IMR-90 (cell line): ENCODE measurements around the gene PRSS22. TPM values are rescaled to one million over a fixed set of nuclear protein-coding genes. Genes with fewer than 3 reads are reported as not detected.

Experiments
- ATAC-seq: fragments of 200-7000 bp; cut with Tn5 transposase; 2 replicates; pipeline ENCODE4 v1.9.1; 2020; ENCODE audit warnings: low read depth, mild to moderate bottlenecking, moderate library complexity
- BruUV-seq: library from RNA; stranded (reverse); fragments of 400-500 nt; replicated peaks from 2 replicates; lab custom pipeline; 2021; lab: Mats Ljungman, UMichigan
- CTCF ChIA-PET: fragments of 300-600 bp; formaldehyde crosslinking; extraction: SDS; loops from one replicate; lab custom pipeline; 2021; ENCODE audit warnings: antibody characterized with exemption; lab: Yijun Ruan, JAX
- POLR2A ChIA-PET: fragments of 300-600 bp; sonication (Branson Sonifier 250); formaldehyde crosslinking; loops from one replicate; lab custom pipeline; 2022; ENCODE audit warnings: antibody characterized with exemption; ENCODE audit not compliant: unreplicated experiment; lab: Charles Lee
- DNase-seq: peaks from one replicate; pipeline ENCODE4 v3.0.0; 2013
- H2AFZ ChIP-seq: replicated peaks from 2 replicates; pipeline ENCODE3; 2013; ENCODE audit warnings: low read length, mild to moderate bottlenecking; ENCODE audit not compliant: poor library complexity
- H2AK5ac ChIP-seq: 2 replicates; pipeline ENCODE4 v1.6.1; 2013; ENCODE audit warnings: low read depth, low read length, inconsistent platforms
- H2AK9ac ChIP-seq: replicated peaks from 2 replicates; pipeline ENCODE3; 2013; ENCODE audit warnings: mild to moderate bottlenecking, low read depth, low read length, moderate library complexity; ENCODE audit not compliant: poor library complexity
- H2BK120ac ChIP-seq: 2 replicates; pipeline ENCODE4 v1.6.1; 2013; ENCODE audit warnings: low read depth, low read length, inconsistent platforms
- H2BK15ac ChIP-seq: 3 replicates; pipeline ENCODE4 v1.6.1; 2013; ENCODE audit warnings: low read depth, low read length, inconsistent platforms
- H2BK20ac ChIP-seq: 2 replicates; pipeline ENCODE4 v1.6.1; 2013; ENCODE audit warnings: low read depth, mild to moderate bottlenecking, inconsistent platforms, low read length, moderate library complexity
- H2BK5ac ChIP-seq: 2 replicates; pipeline ENCODE4 v1.6.1; 2013; ENCODE audit warnings: mild to moderate bottlenecking, low read depth, low read length, inconsistent platforms; ENCODE audit not compliant: poor library complexity, severe bottlenecking
- H3K14ac ChIP-seq: replicated peaks from 2 replicates; pipeline ENCODE4 v1.6.1; 2013; ENCODE audit warnings: low read depth, low read length, inconsistent platforms
- H3K18ac ChIP-seq: 2 replicates; pipeline ENCODE4 v1.6.1; 2013; ENCODE audit warnings: low read depth, low read length, control low read depth
- H3K23ac ChIP-seq: 2 replicates; pipeline ENCODE4 v1.6.1; 2013; ENCODE audit warnings: low read depth, low read length, inconsistent platforms
- H3K27ac ChIP-seq: 2 replicates; pipeline ENCODE4 v1.5.1; 2013; ENCODE audit warnings: mild to moderate bottlenecking, control low read depth, low read length; ENCODE audit not compliant: insufficient read depth
- H3K27me3 ChIP-seq: 2 replicates; pipeline ENCODE4 v1.6.1; 2013; ENCODE audit warnings: low read length; ENCODE audit not compliant: control insufficient read depth, insufficient read depth
- H3K36me3 ChIP-seq: 2 replicates; pipeline ENCODE4 v1.6.1; 2013; ENCODE audit warnings: low read length, mixed read lengths; ENCODE audit not compliant: control insufficient read depth, insufficient read depth
- H3K4ac ChIP-seq: 2 replicates; pipeline ENCODE4 v1.6.1; 2013; ENCODE audit warnings: low read depth, low read length, inconsistent platforms
- H3K4me1 ChIP-seq: 2 replicates; pipeline ENCODE4 v1.6.1; 2013; ENCODE audit warnings: low read length, mixed read lengths; ENCODE audit not compliant: control insufficient read depth, insufficient read depth
- H3K4me2 ChIP-seq: 2 replicates; pipeline ENCODE4 v1.6.1; 2013; ENCODE audit warnings: low read depth, mild to moderate bottlenecking, control low read depth, low read length, moderate library complexity
- H3K4me3 ChIP-seq: 2 replicates; pipeline ENCODE4 v1.5.1; 2013; ENCODE audit warnings: low read depth, mild to moderate bottlenecking, control low read depth, low read length, moderate library complexity; ENCODE audit not compliant: insufficient read depth
- H3K56ac ChIP-seq: 2 replicates; pipeline ENCODE4 v1.6.1; 2013; ENCODE audit warnings: low read length, inconsistent platforms; ENCODE audit not compliant: insufficient read depth; ENCODE audit errors: extremely low read depth
- H3K79me1 ChIP-seq, 2 experiments: 2 replicates each; pipeline ENCODE4 v1.6.1; 2013; ENCODE audit warnings: low read length in 2 of 2, inconsistent platforms in 1 of 2, low read depth in 1 of 2
- H3K9ac ChIP-seq: 2 replicates; pipeline ENCODE4 v1.6.1; 2013; ENCODE audit warnings: low read depth, low read length, control low read depth
- H3K9me1 ChIP-seq: 2 replicates; pipeline ENCODE4 v1.6.1; 2013; ENCODE audit warnings: low read length, inconsistent platforms; ENCODE audit not compliant: insufficient read depth
- H3K9me3 ChIP-seq: 2 replicates; pipeline ENCODE4 v1.6.1; 2013; ENCODE audit warnings: low read length; ENCODE audit not compliant: control insufficient read depth, insufficient read depth
- H4K20me1 ChIP-seq: 2 replicates; pipeline ENCODE4 v1.6.1; 2013; ENCODE audit warnings: low read length, inconsistent platforms; ENCODE audit not compliant: insufficient read depth
- H4K5ac ChIP-seq: 2 replicates; pipeline ENCODE4 v1.6.1; 2013; ENCODE audit warnings: mild to moderate bottlenecking, low read depth, low read length, control low read depth
- H4K8ac ChIP-seq, 2 experiments: 2 replicates each; pipeline ENCODE4 v1.6.1; 2013; ENCODE audit warnings: low read depth in 2 of 2, low read length in 2 of 2, control low read depth in 1 of 2, inconsistent platforms in 1 of 2
- H4K91ac ChIP-seq: 2 replicates; pipeline ENCODE4 v1.6.1; 2013; ENCODE audit warnings: low read depth, low read length, inconsistent platforms; ENCODE audit not compliant: insufficient read depth
- CHD1 ChIP-seq: IDR thresholded peaks from 2 replicates; pipeline ENCODE4 v1.6.1; 2012; ENCODE audit warnings: low read depth, low read length, improper control_type of control experiment
- ELK1 ChIP-seq: fragments of 150-350 bp; IDR thresholded peaks from 2 replicates; pipeline ENCODE4 v1.6.1; 2016; ENCODE audit warnings: low read depth, mild to moderate bottlenecking, low read length, moderate library complexity, borderline replicate concordance
- FOS ChIP-seq: fragments of 150-350 bp; IDR thresholded peaks from 2 replicates; pipeline ENCODE4 v1.6.1; 2016; ENCODE audit warnings: low read depth, low read length
- MAZ ChIP-seq: IDR thresholded peaks from 2 replicates; pipeline ENCODE4 v1.6.1; 2012; ENCODE audit warnings: low read depth, mild to moderate bottlenecking, low read length, improper control_type of control experiment, moderate library complexity, borderline replicate concordance
- MXI1 ChIP-seq: IDR thresholded peaks from 2 replicates; pipeline ENCODE4 v1.6.1; 2012; ENCODE audit warnings: low read depth, mild to moderate bottlenecking, low read length, moderate library complexity, borderline replicate concordance
- NFE2L2 ChIP-seq: fragments of 150-350 bp; IDR thresholded peaks from 2 replicates; pipeline ENCODE4 v1.6.1; 2016; ENCODE audit warnings: low read depth, mild to moderate bottlenecking, low read length
- POLR2A ChIP-seq: IDR thresholded peaks from 2 replicates; pipeline ENCODE4 v1.6.1; 2012; ENCODE audit warnings: mild to moderate bottlenecking, low read depth, low read length
- RAD21 ChIP-seq: IDR thresholded peaks from 2 replicates; pipeline ENCODE4 v1.6.1; 2012; ENCODE audit warnings: low read length, improper control_type of control experiment
- USF2 ChIP-seq: fragments of 150-350 bp; IDR thresholded peaks from 2 replicates; pipeline ENCODE4 v1.6.1; 2017; ENCODE audit warnings: mild to moderate bottlenecking, antibody characterized with exemption, low read length, low read depth
- WGBS, 2 experiments: methylation state at CpG; one replicate each; pipeline versions ENCODE4 v1.1.5 to v1.1.7; 2013; ENCODE audit warnings: missing lambda C conversion rate in 2 of 2; ENCODE audit not compliant: insufficient read length in 1 of 2; ENCODE audit errors: extremely low coverage in 2 of 2; 5-methylcytosine and 5-hydroxymethylcytosine counted together
- dilution Hi-C: fragments of 300-500 bp; cut with HindIII; formaldehyde crosslinking; loops from one replicate; pipeline ENCODE4 v1.14.3; 2018; ENCODE audit warnings: low sequenced_read_pairs; ENCODE audit not compliant: unreplicated experiment
- in situ Hi-C: fragments of 300-500 bp; cut with MboI; formaldehyde crosslinking; loops from 3 replicates; pipeline ENCODE4 v1.14.3; 2019; ENCODE audit warnings: low sequenced_read_pairs, inconsistent platforms, mixed read lengths
- intact Hi-C: fragments of 100-400 bp; cut with micrococcal nuclease; formaldehyde crosslinking; loops from 2 replicates; pipeline ENCODE4 v1.10.0; 2022
- polyA plus RNA-seq, 3 experiments: library from polyadenylated mRNA; depleted of rRNA; stranded (reverse); fragments of >200 nt; gene quantifications; 2 replicates each; pipeline ENCODE4 v1.2.3, GENCODE V29; 2012; ENCODE audit warnings: low replicate concordance in 1 of 3
- total RNA-seq: library from RNA; depleted of rRNA; stranded (reverse); fragments of >200 nt; gene quantifications from 2 replicates; pipeline ENCODE4 v1.2.3, GENCODE V29; 2012

The PRSS22 gene
- total and polyA plus RNA-seq, 2 of the 4 experiments (the other 2 are of a cell fraction), result not detected

- no peaks in the 10 kb centered on the region for H3K79me1 ChIP-seq
- H3K4me3 ChIP-seq, result no peak overlapping the region
- no peak overlapping the region for H2AFZ ChIP-seq
- no peak overlapping the region for H4K8ac ChIP-seq
- no peak overlapping the region for H2BK20ac ChIP-seq
- no peaks in the 10 kb centered on the region for H4K20me1 ChIP-seq
- no peak for ATAC-seq
- H3K9me3 ChIP-seq, result peaks cover 14% of the 10 kb centered on the region
- 90% methylated on average over 2 of the region's 24 CpGs; no CpG with 5 or more reads in 1 of the 2 experiments for WGBS, 2 experiments
- no peak overlapping the region for H2AK5ac ChIP-seq
- no peak overlapping the region for H2AK9ac ChIP-seq
- no peak overlapping the region for H3K14ac ChIP-seq
- H3K4ac ChIP-seq, result no peak overlapping the region
- H2BK15ac ChIP-seq, result no peak overlapping the region
- H4K91ac ChIP-seq, result no peak overlapping the region
- dilution Hi-C loops (no loop called here), in situ Hi-C loops (no loop called here), intact Hi-C loops (no loop called here)
- no peak overlapping the region for H3K56ac ChIP-seq
- no peak overlapping the region for H3K18ac ChIP-seq
- no peak overlapping the region for H2BK120ac ChIP-seq
- no peaks in the 10 kb centered on the region for H3K9me1 ChIP-seq
- ChIA-PET POLR2A (no interaction called here), CTCF (no interaction called here)
- DNase-seq, result no peak
- no peaks in the 10 kb centered on the region for H3K36me3 ChIP-seq
- H3K23ac ChIP-seq, result no peak overlapping the region
- H3K9ac ChIP-seq, result no peak overlapping the region
- H3K27ac ChIP-seq, result no peak overlapping the region
- no peak overlapping the region for H4K5ac ChIP-seq
- TF ChIP-seq NFE2L2, result no peak
- TF ChIP-seq MAZ, result no peak
- TF ChIP-seq FOS, result no peak
- no peak for TF ChIP-seq CHD1
- TF ChIP-seq POLR2A, result no peak
- TF ChIP-seq RAD21, result no peak
- no peak for TF ChIP-seq ELK1
- TF ChIP-seq MXI1, result no peak
- TF ChIP-seq USF2, result no peak
- no peak overlapping the region for H3K4me2 ChIP-seq
- 0 out of 2 replicates have a peak, but pooled peaks cover 2% of the 10 kb centered on the region for H3K4me1 ChIP-seq
- H2BK5ac ChIP-seq, result no peak overlapping the region
- peaks cover 21% of the 10 kb centered on the region for H3K27me3 ChIP-seq
- no TSS peak for BruUV-seq
Measured at GRCh38 chr16:2856686-2857450, 1.1 kb downstream of the PRSS22 start.
